GM21423 (cell line): Measurements from ENCODE around the gene ENDOG.
"Not testable (repeated sequence)": the region's sequence is repeated elsewhere in the genome, so short reads cannot be mapped to it uniquely, and the experiment has no call there.

ENCODE experiments used
- ATAC-seq: cut with Tn5 transposase; IDR thresholded peaks from one replicate; pipeline ENCODE4 v1.9.1; 2021; ENCODE audit warnings: mild to moderate bottlenecking, moderate library complexity; ENCODE audit not compliant: unreplicated experiment

The ENDOG gene

DNA sequence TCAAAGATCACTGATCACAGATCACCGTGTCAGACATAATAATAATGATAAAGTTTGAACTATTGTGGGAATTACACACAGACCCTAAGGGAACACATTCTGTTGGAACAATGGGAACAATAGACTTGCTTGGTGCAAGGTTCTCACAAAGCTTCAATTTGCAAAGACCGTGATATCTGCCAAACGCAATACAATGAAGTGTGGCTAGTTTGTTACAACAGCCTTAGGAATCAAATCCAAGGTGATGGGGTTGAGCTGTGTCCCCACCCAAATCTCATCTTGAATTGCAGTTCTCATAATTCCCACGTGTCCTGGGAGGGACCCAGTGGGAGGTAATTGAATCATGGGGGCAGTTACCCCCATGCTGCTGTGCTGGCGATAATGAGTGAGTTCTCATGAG is 42.6 kb downstream of the ENDOG start:
- no peak for ATAC-seq

DNA sequence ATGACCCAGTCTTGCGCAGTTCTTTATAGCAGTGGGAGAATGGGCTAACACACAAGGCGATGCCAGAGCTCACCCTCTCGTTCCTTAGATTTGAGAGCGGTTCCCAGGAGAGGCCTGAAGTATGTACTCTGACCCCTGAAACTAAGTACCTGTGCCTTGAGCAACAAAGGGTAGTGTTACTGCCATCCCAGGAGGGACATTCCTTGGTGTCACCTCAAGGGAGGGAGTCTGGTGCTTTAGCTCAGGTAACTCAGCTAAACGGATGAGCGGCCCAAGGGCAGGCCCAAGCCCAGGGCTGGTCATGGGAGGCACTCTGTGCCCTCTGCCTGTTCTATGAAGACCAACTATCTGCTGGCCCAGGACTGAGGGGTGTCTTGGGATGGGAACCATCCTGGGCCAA is 43.2 kb downstream of the ENDOG start:
- ATAC-seq, result no peak

DNA sequence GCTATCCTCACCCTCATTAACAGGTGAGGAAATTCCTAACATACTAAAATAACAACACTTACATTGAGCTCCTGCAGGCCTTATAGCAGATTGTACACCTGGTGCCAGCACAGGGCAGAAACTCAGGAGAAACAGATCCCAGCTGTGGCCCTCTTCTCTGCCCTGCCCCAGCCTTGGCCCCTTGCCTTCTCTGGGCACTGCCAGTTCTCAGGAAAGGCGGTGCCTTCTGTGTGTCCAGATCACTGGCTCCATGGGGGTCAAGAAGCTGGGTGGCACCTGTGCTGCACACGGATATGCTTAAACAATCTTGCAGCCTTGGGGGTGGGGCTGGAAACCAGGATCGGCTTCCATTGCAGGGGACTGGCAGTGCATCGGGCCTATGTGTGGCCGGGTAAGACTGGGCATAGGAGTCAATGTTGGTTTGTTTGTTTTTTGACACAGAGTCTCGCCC is 44.1 kb downstream of the ENDOG start:
- no peak for ATAC-seq

DNA sequence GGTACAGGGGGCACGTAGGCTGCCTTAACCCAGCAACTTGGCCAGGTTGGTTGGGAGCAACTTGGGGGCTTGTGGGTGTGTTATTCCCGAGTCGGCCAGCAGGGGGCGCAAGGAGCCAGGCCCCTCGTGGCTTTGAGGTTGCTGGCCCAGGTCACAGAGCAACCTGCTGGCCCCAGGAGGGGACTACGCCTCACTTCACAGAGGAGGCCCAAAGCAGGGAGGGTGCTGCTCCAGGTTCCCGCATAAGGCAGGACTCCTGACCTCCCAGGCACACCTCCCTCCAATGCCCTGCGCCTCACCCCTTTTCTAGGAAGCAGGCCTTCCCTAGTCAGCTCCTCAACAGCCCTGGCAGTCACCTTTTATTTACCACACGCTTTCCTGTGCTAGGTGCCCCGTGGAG is 45.3 kb downstream of the ENDOG start:
- peak; percentile 58 for ATAC-seq

DNA sequence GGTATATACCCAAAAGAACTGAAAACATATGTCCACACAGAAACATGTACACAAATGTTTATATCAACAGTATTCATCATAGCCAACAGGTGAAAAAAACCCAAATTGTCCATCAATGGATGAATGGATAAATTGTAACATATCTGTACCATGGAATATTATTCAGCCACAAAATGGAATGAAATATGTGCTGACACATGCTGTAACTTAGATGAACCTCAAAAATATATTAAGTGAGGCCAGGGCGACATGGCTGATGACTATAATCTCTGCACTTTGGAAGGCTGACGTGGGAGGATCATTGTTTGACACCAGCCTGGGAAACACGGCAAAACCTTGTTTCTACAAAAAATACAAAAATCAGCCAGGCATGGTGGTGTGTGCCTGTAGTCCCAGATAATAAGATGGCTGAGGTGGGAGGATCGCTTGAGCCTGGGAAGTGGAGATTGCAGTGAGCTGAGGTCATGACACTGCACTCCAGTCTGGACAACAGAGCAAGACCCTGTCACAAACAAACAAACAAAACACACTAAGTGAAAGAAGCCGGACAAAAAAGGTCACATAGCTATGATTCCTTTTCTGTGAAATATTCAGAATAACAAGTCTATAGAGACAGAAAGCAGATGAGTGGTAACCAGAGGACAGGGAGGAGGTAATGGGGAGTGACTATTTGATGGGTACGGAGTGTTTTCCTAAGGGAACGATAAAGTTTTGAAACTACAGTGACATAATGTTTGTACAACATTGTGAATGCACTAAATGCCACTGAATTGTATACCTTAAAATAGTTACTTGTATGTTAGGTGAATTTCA is 52.0 kb downstream of the ENDOG start:
- no peak for ATAC-seq

DNA sequence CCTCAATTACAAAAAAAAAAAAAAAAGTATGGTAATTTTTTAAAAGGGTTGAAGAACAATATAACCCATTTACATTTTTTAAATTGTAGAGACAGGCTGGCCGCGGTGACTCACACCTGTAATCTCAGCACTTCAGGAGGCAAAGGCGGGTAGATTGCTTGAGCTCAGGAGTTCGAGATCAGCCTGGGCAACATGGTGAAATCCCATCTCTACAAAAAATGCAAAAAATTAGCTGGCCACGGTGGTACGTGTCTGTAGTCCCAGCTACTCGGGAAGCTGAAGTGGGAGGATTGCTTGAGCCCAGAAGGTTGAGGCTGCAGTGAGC is 52.6 kb downstream of the ENDOG start:
- not testable (repeated sequence) for ATAC-seq
